ENCODE data around the gene CARNS1. TPM values are rescaled to one million over a fixed set of nuclear protein-coding genes. Genes with fewer than 3 reads are reported as not detected.
A peak's percentile ranks its signal among the peaks of the same experiment; 100 is the strongest.

CARNS1 gene
- total and polyA plus RNA-seq, 9 of the 15 experiments (the other 6 are each of a cell fraction or from before 2014, with no cell fraction given), result 0.01 to 0.18 (median 0.06) TPM; not detected in 3

GRCh38 chr11:67391304-67392182 lies 23.9 kb upstream of the CARNS1 start, which contains the start of gene RAD9A (continued):
- TF ChIP-seq, protein P1, sequence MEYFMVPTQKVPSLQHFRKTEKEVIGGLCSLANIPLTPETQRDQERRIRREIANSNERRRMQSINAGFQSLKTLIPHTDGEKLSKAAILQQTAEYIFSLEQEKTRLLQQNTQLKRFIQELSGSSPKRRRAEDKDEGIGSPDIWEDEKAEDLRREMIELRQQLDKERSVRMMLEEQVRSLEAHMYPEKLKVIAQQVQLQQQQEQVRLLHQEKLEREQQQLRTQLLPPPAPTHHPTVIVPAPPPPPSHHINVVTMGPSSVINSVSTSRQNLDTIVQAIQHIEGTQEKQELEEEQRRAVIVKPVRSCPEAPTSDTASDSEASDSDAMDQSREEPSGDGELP (CRISPR knock-in tag; IDR thresholded peaks at IDR 0.05; ENCODE audit: borderline replicate concordance), result peak; percentile 99
- TF ChIP-seq SAFB2 (IDR thresholded peaks at IDR 0.05; ENCODE audit: borderline replicate concordance, low read depth, low read length, severe bottlenecking) (no peak), CCAR2 (IDR thresholded peaks at IDR 0.05; ENCODE audit: low read depth, low read length) (no peak), MLX (CRISPR knock-in tag; conservative IDR thresholded peaks at IDR 0.05) (peak in 1 of 2 experiments; percentile 84; a peak in 2 of 4 replicates), ZNF347 (CRISPR knock-in tag; IDR thresholded peaks at IDR 0.05; ENCODE audit: low read depth) (no peak), HMG20A (CRISPR knock-in tag; conservative IDR thresholded peaks at IDR 0.05) (no peak), MAFG (tag; conservative IDR thresholded peaks at IDR 0.05) (no peak), DIDO1 (tag; IDR thresholded peaks at IDR 0.05; ENCODE audit: low read depth) (0 out of 2 replicates have a peak, but pooled peaks have one; percentile 47), IRF1 (CRISPR knock-in tag; IDR thresholded peaks at IDR 0.05; ENCODE audit: borderline replicate concordance) (no peak), ATF4 (CRISPR knock-in tag; IDR thresholded peaks at IDR 0.05) (no peak), CAMTA2 (CRISPR knock-in tag; conservative IDR thresholded peaks at IDR 0.05) (0 out of 2 replicates have a peak, but pooled peaks have one; percentile 51), SIX5 (IDR thresholded peaks at IDR 0.05; ENCODE audit: borderline replicate concordance in 1 of 2, insufficient read depth in 1 of 2, low read depth in 1 of 2, low read length in 2 of 2) (no peak), ZNF561 (CRISPR knock-in tag; conservative IDR thresholded peaks at IDR 0.05) (no peak), FOXJ2 (tag; IDR thresholded peaks at IDR 0.05) (peak; percentile 28; the same call in 1 of the 2 replicates), PTTG1 (tag; IDR thresholded peaks at IDR 0.05; ENCODE audit: low read depth) (no peak), TEAD2 (tag; IDR thresholded peaks at IDR 0.05) (no peak), ZNF57 (CRISPR knock-in tag; IDR thresholded peaks at IDR 0.05) (no peak), ZFP1 (CRISPR knock-in tag; IDR thresholded peaks at IDR 0.05) (no peak)

All from K562 (cell line).